HCT116 (cell line): ENCODE results near the gene SLC7A9. TPM values are rescaled to one million over a fixed set of nuclear protein-coding genes. Genes with fewer than 3 reads are reported as not detected.

Experiments
- ATAC-seq: fragments of 200-7000 bp; cut with Tn5 transposase; 2 replicates; pipeline ENCODE4 v1.9.1; 2020; ENCODE audit warnings: mild to moderate bottlenecking, moderate library complexity
- BruUV-seq: library from RNA; stranded (reverse); fragments of 400-500 nt; replicated peaks from 2 replicates; lab custom pipeline; 2021; lab: Mats Ljungman, UMichigan
- CTCF ChIA-PET: fragments of 300-600 bp; sonication (Branson Sonifier 250); formaldehyde crosslinking; loops from one replicate; lab custom pipeline; 2021; ENCODE audit warnings: antibody characterized with exemption; lab: Charles Lee
- POLR2A ChIA-PET: fragments of 300-600, 350-600 bp; sonication (Branson Sonifier 250); formaldehyde crosslinking; loops from one replicate; lab custom pipeline; 2021; ENCODE audit warnings: antibody characterized with exemption; lab: Charles Lee
- RAD21 ChIA-PET, 2 experiments: fragments of 300-600 bp; sonication (Branson Sonifier 250); formaldehyde crosslinking; loops; one replicate each; lab custom pipeline; 2023; ENCODE audit warnings: low total read pairs in 2 of 2; ENCODE audit not compliant: uncharacterized antibody in 2 of 2, unreplicated experiment in 2 of 2, low non-redundant PET in 1 of 2; lab: Charles Lee
- DNase-seq: peaks from one replicate; pipeline ENCODE4 v3.0.0-alpha.2; 2010; ENCODE audit warnings: low read depth, low spot score
- H2AFZ ChIP-seq: fragments of 200-600 bp; shearing (Covaris generic), sonication (generic); 2 replicates; pipeline ENCODE4 v1.6.1; 2017; ENCODE audit warnings: low read depth, mixed run types, mixed read lengths, antibody characterized with exemption, low read length; ENCODE audit not compliant: poor library complexity, severe bottlenecking
- H3K27ac ChIP-seq: 2 replicates; pipeline ENCODE4 v1.5.1; 2012; ENCODE audit warnings: low read depth, low read length
- H3K27me3 ChIP-seq: fragments of 200-600 bp; sonication (generic); 2 replicates; pipeline ENCODE4 v1.6.1; 2016; ENCODE audit warnings: mixed run types, low read length, mixed read lengths; ENCODE audit not compliant: insufficient read depth
- H3K36me3 ChIP-seq, 2 experiments: fragments of 200-500 bp in 1 of 2; fragments of 200-600 bp in 1 of 2; sonication (Bioruptor generic) in 1 of 2; sonication (generic) in 1 of 2; 2 replicates each; pipeline versions ENCODE4 v1.5.1 to v1.6.1; 2014 to 2016; ENCODE audit warnings: low read length in 2 of 2, inconsistent platforms in 1 of 2, mixed read lengths in 1 of 2, mixed run types in 1 of 2; ENCODE audit not compliant: insufficient read depth in 2 of 2, control insufficient read depth in 1 of 2
- H3K4me1 ChIP-seq, 2 experiments: fragments of 200-600 bp in 1 of 2; sonication (generic) in 1 of 2; 2 replicates each; pipeline versions ENCODE4 v1.5.1 to v1.6.1; 2012 to 2017; ENCODE audit warnings: low read length in 2 of 2, inconsistent platforms in 1 of 2, mild to moderate bottlenecking in 1 of 2, mixed read lengths in 1 of 2, mixed run types in 1 of 2, moderate library complexity in 1 of 2; ENCODE audit not compliant: insufficient read depth in 2 of 2, control insufficient read depth in 1 of 2
- H3K4me2 ChIP-seq: fragments of 200-600 bp; sonication (generic); 2 replicates; pipeline ENCODE4 v1.6.1; 2017; ENCODE audit warnings: mixed run types, low read length, mixed read lengths
- H3K4me3 ChIP-seq, 2 experiments: fragments of 200-600 bp in 1 of 2; sonication (generic) in 1 of 2; replicated peaks in 1 of 2; 2 replicates each; pipeline ENCODE4 v1.5.1; 2011 to 2016; ENCODE audit warnings: low read length in 2 of 2, control low read depth in 1 of 2, low read depth in 1 of 2, mild to moderate bottlenecking in 1 of 2, mixed read lengths in 1 of 2, mixed run types in 1 of 2
- H3K79me2 ChIP-seq: fragments of 200-600 bp; sonication (generic); 2 replicates; pipeline ENCODE4 v1.6.1; 2017; ENCODE audit warnings: mild to moderate bottlenecking, mixed run types, low read length, moderate library complexity, mixed read lengths; ENCODE audit not compliant: insufficient read depth
- H3K9ac ChIP-seq: fragments of 200-600 bp; sonication (generic); 2 replicates; pipeline ENCODE4 v1.6.1; 2016; ENCODE audit warnings: low read length, mixed read lengths
- H3K9me2 ChIP-seq: fragments of 200-600 bp; sonication (generic), shearing (Covaris generic); 2 replicates; pipeline ENCODE4 v1.6.1; 2017; ENCODE audit warnings: mixed run types, mild to moderate bottlenecking, moderate library complexity; ENCODE audit not compliant: insufficient read depth
- H3K9me3 ChIP-seq, 2 experiments: fragments of 200-500 bp in 1 of 2; fragments of 200-600 bp in 1 of 2; sonication (Bioruptor generic) in 1 of 2; sonication (generic) in 1 of 2; 2 replicates each; pipeline ENCODE4 v1.6.1; 2014 to 2017; ENCODE audit warnings: low read length in 2 of 2, mixed read lengths in 2 of 2, inconsistent platforms in 1 of 2, low read depth in 1 of 2, mild to moderate bottlenecking in 1 of 2, mixed run types in 1 of 2, moderate library complexity in 1 of 2; ENCODE audit not compliant: control insufficient read depth in 1 of 2, insufficient read depth in 1 of 2
- H4K20me1 ChIP-seq: fragments of 200-600 bp; sonication (generic), shearing (Covaris generic); 2 replicates; pipeline ENCODE4 v1.6.1; 2017; ENCODE audit warnings: mixed run types, mild to moderate bottlenecking, moderate library complexity; ENCODE audit not compliant: insufficient read depth
- CEBPB ChIP-seq: IDR thresholded peaks from 2 replicates; pipeline ENCODE4 v1.6.1; 2012; ENCODE audit warnings: low read depth
- CTCF ChIP-seq, 3 experiments: fragments of 200-600 bp in 1 of 3; sonication (generic) in 1 of 3; IDR thresholded peaks in 2 of 3; conservative IDR thresholded peaks in 1 of 3; 2 replicates each; pipeline ENCODE4 v1.5.1; 2012 to 2017; ENCODE audit warnings: low read depth in 2 of 3, low read length in 2 of 3, antibody characterized with exemption in 1 of 3, borderline replicate concordance in 1 of 3, control low read depth in 1 of 3, mild to moderate bottlenecking in 1 of 3, mixed read lengths in 1 of 3, mixed run types in 1 of 3, moderate library complexity in 1 of 3; ENCODE audit not compliant: insufficient read depth in 1 of 3
- ELF1 ChIP-seq: IDR thresholded peaks from 2 replicates; pipeline ENCODE4 v1.6.1; 2012; ENCODE audit warnings: low read depth, borderline replicate concordance
- EZH2 ChIP-seq: fragments of 200-600 bp; sonication (generic); IDR thresholded peaks from 2 replicates; pipeline ENCODE4 v1.6.1; 2017; ENCODE audit warnings: antibody characterized with exemption, mixed run types
- FOSL1 ChIP-seq: IDR thresholded peaks from 2 replicates; pipeline ENCODE4 v1.6.1; 2012; ENCODE audit warnings: low read depth
- JUND ChIP-seq: IDR thresholded peaks from 2 replicates; pipeline ENCODE4 v1.6.1; 2012
- POLR2A ChIP-seq: IDR thresholded peaks from 2 replicates; pipeline ENCODE4 v1.7.0; 2011; ENCODE audit warnings: borderline replicate concordance; ENCODE audit not compliant: insufficient read depth, insufficient read length; ENCODE audit errors: extremely low read depth
- RAD21 ChIP-seq: IDR thresholded peaks from 2 replicates; pipeline ENCODE4 v1.6.1; 2012; ENCODE audit warnings: low read depth, mild to moderate bottlenecking
- REST ChIP-seq: IDR thresholded peaks from 2 replicates; pipeline ENCODE4 v1.6.1; 2012; ENCODE audit warnings: low read depth
- SP1 ChIP-seq: IDR thresholded peaks from 2 replicates; pipeline ENCODE4 v1.6.1; 2012; ENCODE audit warnings: low read depth
- TCF7L2 ChIP-seq: IDR thresholded peaks from 2 replicates; pipeline ENCODE4 v1.7.0; 2011; ENCODE audit warnings: borderline replicate concordance, inconsistent platforms; ENCODE audit not compliant: insufficient read depth, insufficient read length; ENCODE audit errors: extremely low read depth
- YY1 ChIP-seq: IDR thresholded peaks from 2 replicates; pipeline ENCODE4 v1.6.1; 2011; ENCODE audit warnings: low read length, low read depth, moderate library complexity, mild to moderate bottlenecking; ENCODE audit not compliant: insufficient replicate concordance; ENCODE audit errors: extremely low read depth
- ZBTB33 ChIP-seq: IDR thresholded peaks from 2 replicates; pipeline ENCODE4 v1.6.1; 2011; ENCODE audit warnings: mild to moderate bottlenecking, low read length, moderate library complexity; ENCODE audit not compliant: insufficient replicate concordance; ENCODE audit errors: extremely low read depth
- ZFX ChIP-seq: fragments of 450-650 bp; IDR thresholded peaks from 2 replicates; pipeline ENCODE4 v1.6.1; 2017
- ZNF274 ChIP-seq: fragments of 200-500 bp; sonication (Bioruptor generic); IDR thresholded peaks from 2 replicates; pipeline ENCODE4 v1.6.1; 2014; ENCODE audit warnings: mild to moderate bottlenecking, low read depth, low read length, inconsistent platforms
- intact Hi-C: fragments of 100-400 bp; cut with micrococcal nuclease; formaldehyde crosslinking; loops from 2 replicates; pipeline ENCODE4 v1.10.0; 2022
- total RNA-seq: library from RNA; stranded (reverse); gene quantifications from one replicate; pipeline ENCODE4 v1.2.1, GENCODE V29; 2021; ENCODE audit not compliant: unreplicated experiment

Gene SLC7A9
- total RNA-seq, 1 experiment from 2014 or later, result 0.42 TPM

- Histone ChIP-seq H3K9me2 (no peaks in the 10 kb centered on the region), H3K9ac (no peak overlapping the region), H3K4me1 (no peaks in the 10 kb centered on the region), H3K27ac (no peak overlapping the region)
- CTCF ChIA-PET, result no interaction called here
- RAD21 ChIA-PET, result no interaction called here
- POLR2A ChIA-PET, result no interaction called here
- intact Hi-C loops, result no loop called here
- no peak for ATAC-seq
- TF ChIP-seq CEBPB (no peak), ZNF274 (no peak), ZBTB33 (no peak), REST (no peak), ELF1 (no peak), POLR2A (no peak), SP1 (no peak), RAD21 (no peak), YY1 (no peak), JUND (no peak), FOSL1 (no peak), TCF7L2 (no peak), ZFX (no peak), EZH2 (no peak), CTCF (IDR thresholded peaks at IDR 0.05 in 2 of 3, conservative IDR thresholded peaks at IDR 0.05 in 1 of 3; ENCODE audit: borderline replicate concordance in 1 of 3, insufficient read depth in 1 of 3, low read depth in 2 of 3, low read length in 2 of 3) (no peak)
- TF ChIP-seq, all 23 proteins: peak for 0
- no peak overlapping the region for H3K4me2 ChIP-seq
- no peaks in the 10 kb centered on the region for H3K79me2 ChIP-seq
- DNase-seq, result no peak
- H2AFZ ChIP-seq, result no peak overlapping the region
- BruUV-seq, result no TSS peak
- H3K9me3 ChIP-seq, result no peaks in the 10 kb centered on the region
- no peaks in the 10 kb centered on the region for H3K27me3 ChIP-seq
- H3K4me3 ChIP-seq, result no peak overlapping the region
- H4K20me1 ChIP-seq, result no peaks in the 10 kb centered on the region
- H3K36me3 ChIP-seq, result no peaks in the 10 kb centered on the region
These were observed 7.3 kb upstream of the SLC7A9 start for GRCh38 chr19:32876919-32877285.
